GM19395 (cell line): ENCODE measurements around the gene METTL23.
A peak's percentile ranks its signal among the peaks of the same experiment; 100 is the strongest.
"Not testable (repeated sequence)": the region's sequence is repeated elsewhere in the genome, so short reads cannot be mapped to it uniquely, and the experiment has no call there.

Experiments
- ATAC-seq: cut with Tn5 transposase; IDR thresholded peaks from one replicate; pipeline ENCODE4 v1.9.1; 2021; ENCODE audit warnings: mild to moderate bottlenecking, moderate library complexity; ENCODE audit not compliant: unreplicated experiment

METTL23 gene

GRCh38 chr17:76732734-76733617, 6.3 kb downstream of the METTL23 start:
- no peak for ATAC-seq

GRCh38 chr17:76733618-76733957, 6.9 kb downstream of the METTL23 start:
- no peak for ATAC-seq

GRCh38 chr17:76734080-76734840, 7.6 kb downstream of the METTL23 start:
- no peak for ATAC-seq

GRCh38 chr17:76735006-76735405, 8.4 kb downstream of the METTL23 start:
- ATAC-seq: no peak

- no peak for ATAC-seq
Measured at GRCh38 chr17:76735586-76736348, 9.1 kb downstream of the METTL23 start.

GRCh38 chr17:76736349-76737081, 9.9 kb downstream of the METTL23 start:
- ATAC-seq: peak; percentile 5

- peak; percentile 66 for ATAC-seq
Measured at GRCh38 chr17:76737082-76737675, 10.5 kb downstream of the METTL23 start, which contains the start of gene SRSF2. Gene SRSF2, minus strand, starts transcription at chr17:76737331. Its CDS starts 171 bp downstream, at chr17:76737160.

- ATAC-seq: peak; percentile 63
Measured at GRCh38 chr17:76737676-76738467, 11.2 kb downstream of the METTL23 start, which contains the start of gene MFSD11. Gene MFSD11, plus strand, starts transcription at chr17:76738119. Its CDS starts 234 bp downstream, at chr17:76738353.

- ATAC-seq: no peak
Measured at GRCh38 chr17:76738468-76738850, 11.8 kb downstream of the METTL23 start.

- ATAC-seq: not testable (repeated sequence)
Measured at GRCh38 chr17:76739568-76740115, 13.0 kb downstream of the METTL23 start.

GRCh38 chr17:76740329-76741118, 13.9 kb downstream of the METTL23 start:
- ATAC-seq: no peak

GRCh38 chr17:76742958-76743357, 16.3 kb downstream of the METTL23 start:
- ATAC-seq: no peak

- ATAC-seq: no peak
Measured at GRCh38 chr17:76744747-76745146, 18.1 kb downstream of the METTL23 start.

- not testable (repeated sequence) for ATAC-seq
Measured at GRCh38 chr17:76745785-76746184, 19.1 kb downstream of the METTL23 start.

- no peak for ATAC-seq
Measured at GRCh38 chr17:76747716-76748363, 21.2 kb downstream of the METTL23 start.

- ATAC-seq: no peak
Measured at GRCh38 chr17:76748657-76749056, 22.0 kb downstream of the METTL23 start.

GRCh38 chr17:76751416-76751993, 24.9 kb downstream of the METTL23 start:
- no peak for ATAC-seq
